CD4-positive, alpha-beta T cell treated with Interleukin-21 for 1 hour (primary cell): ENCODE data around the gene TAS1R3.

Experiments
- DNase-seq: peaks from one replicate; pipeline ENCODE4 v3.0.0-alpha.2; 2020

The TAS1R3 gene

GRCh38 chr1:1324524-1325287 lies 6.4 kb upstream of the TAS1R3 start, which contains the start of the genes CPTP and INTS11:
Gene CPTP (plus strand): TSS chr1:1324802. CDS start chr1:1326911, 2,109 bp downstream.
Gene INTS11 (minus strand): TSS chr1:1324660. CDS start chr1:1324608, 52 bp downstream.
- DNase-seq: peak; percentile 95

DNA sequence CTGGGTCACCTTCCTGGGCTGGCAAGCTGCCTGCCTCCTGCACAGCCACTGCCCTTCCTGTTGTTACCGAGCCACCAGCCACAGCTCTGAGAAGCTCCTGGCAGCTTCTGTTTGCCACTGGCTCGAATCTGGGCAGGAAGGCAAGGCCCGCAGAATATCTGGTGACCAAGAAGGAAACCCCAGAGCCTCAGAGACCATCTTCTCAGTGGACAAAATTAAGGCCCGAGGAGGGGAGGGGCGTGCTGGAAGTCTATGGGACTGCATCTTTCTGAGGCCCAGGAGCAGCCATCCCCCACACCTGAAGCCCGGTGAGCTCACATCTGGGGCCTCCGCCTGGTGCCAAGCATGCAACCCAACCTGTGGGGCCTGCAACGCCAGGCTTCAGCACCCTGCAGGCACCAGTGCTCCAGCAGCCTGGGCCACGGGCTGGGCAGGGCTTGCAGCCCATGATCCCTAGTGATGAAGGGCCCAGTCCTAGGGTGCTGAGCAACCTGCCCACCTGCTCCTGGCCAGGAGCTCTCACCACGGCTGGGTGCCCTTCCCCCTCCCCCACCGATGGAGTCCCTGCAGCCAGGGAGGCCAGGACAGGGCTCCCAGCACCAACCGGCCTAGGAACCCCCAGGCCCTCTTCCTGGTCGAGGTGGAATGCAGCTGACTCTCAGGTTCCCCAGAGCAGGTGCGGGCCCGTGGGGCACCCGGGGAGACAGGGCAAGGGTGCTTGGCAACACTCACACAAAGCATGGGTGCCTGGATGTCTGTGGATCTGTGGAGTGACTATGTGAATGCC lies 5.6 kb upstream of the TAS1R3 start:
- peak; percentile 24 for DNase-seq

- DNase-seq: no peak
These were observed 4.9 kb upstream of the TAS1R3 start for GRCh38 chr1:1326075-1326605.

- no peak for DNase-seq
These were observed 3.8 kb upstream of the TAS1R3 start for GRCh38 chr1:1327291-1327690.

- DNase-seq: no peak
These were observed 2.8 kb upstream of the TAS1R3 start for GRCh38 chr1:1328254-1328653.

GRCh38 chr1:1329304-1330210 lies 1.5 kb upstream of the TAS1R3 start:
- no peak for DNase-seq

- no peak for DNase-seq
These were observed 563 bp upstream of the TAS1R3 start for GRCh38 chr1:1330366-1331067.

DNA sequence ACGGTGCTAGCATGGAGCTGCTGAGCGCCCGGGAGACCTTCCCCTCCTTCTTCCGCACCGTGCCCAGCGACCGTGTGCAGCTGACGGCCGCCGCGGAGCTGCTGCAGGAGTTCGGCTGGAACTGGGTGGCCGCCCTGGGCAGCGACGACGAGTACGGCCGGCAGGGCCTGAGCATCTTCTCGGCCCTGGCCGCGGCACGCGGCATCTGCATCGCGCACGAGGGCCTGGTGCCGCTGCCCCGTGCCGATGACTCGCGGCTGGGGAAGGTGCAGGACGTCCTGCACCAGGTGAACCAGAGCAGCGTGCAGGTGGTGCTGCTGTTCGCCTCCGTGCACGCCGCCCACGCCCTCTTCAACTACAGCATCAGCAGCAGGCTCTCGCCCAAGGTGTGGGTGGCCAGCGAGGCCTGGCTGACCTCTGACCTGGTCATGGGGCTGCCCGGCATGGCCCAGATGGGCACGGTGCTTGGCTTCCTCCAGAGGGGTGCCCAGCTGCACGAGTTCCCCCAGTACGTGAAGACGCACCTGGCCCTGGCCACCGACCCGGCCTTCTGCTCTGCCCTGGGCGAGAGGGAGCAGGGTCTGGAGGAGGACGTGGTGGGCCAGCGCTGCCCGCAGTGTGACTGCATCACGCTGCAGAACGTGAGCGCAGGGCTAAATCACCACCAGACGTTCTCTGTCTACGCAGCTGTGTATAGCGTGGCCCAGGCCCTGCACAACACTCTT lies 1.1 kb downstream of the TAS1R3 start:
- no peak for DNase-seq

DNA sequence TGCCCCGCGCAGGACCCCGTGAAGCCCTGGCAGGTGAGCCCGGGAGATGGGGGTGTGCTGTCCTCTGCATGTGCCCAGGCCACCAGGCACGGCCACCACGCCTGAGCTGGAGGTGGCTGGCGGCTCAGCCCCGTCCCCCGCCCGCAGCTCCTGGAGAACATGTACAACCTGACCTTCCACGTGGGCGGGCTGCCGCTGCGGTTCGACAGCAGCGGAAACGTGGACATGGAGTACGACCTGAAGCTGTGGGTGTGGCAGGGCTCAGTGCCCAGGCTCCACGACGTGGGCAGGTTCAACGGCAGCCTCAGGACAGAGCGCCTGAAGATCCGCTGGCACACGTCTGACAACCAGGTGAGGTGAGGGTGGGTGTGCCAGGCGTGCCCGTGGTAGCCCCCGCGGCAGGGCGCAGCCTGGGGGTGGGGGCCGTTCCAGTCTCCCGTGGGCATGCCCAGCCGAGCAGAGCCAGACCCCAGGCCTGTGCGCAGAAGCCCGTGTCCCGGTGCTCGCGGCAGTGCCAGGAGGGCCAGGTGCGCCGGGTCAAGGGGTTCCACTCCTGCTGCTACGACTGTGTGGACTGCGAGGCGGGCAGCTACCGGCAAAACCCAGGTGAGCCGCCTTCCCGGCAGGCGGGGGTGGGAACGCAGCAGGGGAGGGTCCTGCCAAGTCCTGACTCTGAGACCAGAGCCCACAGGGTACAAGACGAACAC lies 1.8 kb downstream of the TAS1R3 start:
- no peak for DNase-seq

DNA sequence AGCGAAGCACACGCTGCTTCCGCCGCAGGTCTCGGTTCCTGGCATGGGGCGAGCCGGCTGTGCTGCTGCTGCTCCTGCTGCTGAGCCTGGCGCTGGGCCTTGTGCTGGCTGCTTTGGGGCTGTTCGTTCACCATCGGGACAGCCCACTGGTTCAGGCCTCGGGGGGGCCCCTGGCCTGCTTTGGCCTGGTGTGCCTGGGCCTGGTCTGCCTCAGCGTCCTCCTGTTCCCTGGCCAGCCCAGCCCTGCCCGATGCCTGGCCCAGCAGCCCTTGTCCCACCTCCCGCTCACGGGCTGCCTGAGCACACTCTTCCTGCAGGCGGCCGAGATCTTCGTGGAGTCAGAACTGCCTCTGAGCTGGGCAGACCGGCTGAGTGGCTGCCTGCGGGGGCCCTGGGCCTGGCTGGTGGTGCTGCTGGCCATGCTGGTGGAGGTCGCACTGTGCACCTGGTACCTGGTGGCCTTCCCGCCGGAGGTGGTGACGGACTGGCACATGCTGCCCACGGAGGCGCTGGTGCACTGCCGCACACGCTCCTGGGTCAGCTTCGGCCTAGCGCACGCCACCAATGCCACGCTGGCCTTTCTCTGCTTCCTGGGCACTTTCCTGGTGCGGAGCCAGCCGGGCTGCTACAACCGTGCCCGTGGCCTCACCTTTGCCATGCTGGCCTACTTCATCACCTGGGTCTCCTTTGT lies 2.6 kb downstream of the TAS1R3 start:
- DNase-seq: no peak

DNA sequence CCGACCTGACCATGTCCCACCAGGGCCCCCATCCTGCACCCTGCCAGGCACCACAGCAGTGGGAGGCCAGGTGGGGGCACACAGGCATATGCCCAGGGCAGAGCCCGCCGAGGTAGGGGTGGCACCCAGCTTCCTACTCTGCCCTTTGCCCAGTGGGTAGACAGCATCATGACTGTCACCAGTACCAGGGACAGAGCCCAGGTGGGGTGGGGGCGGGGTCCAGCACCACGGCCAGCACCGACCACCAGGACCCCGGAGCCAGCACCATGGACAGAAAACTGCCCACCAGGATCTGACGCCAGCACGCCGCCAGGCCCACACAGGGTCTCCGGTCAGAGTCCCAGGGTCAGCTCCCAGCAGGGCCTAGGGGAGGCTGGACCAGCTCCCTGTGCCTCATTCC lies 3.8 kb downstream of the TAS1R3 start:
- DNase-seq: no peak

GRCh38 chr1:1335283-1335682 lies 4.2 kb downstream of the TAS1R3 start:
- DNase-seq: no peak

- DNase-seq: no peak
These were observed 4.7 kb downstream of the TAS1R3 start for GRCh38 chr1:1335792-1336248.

DNA sequence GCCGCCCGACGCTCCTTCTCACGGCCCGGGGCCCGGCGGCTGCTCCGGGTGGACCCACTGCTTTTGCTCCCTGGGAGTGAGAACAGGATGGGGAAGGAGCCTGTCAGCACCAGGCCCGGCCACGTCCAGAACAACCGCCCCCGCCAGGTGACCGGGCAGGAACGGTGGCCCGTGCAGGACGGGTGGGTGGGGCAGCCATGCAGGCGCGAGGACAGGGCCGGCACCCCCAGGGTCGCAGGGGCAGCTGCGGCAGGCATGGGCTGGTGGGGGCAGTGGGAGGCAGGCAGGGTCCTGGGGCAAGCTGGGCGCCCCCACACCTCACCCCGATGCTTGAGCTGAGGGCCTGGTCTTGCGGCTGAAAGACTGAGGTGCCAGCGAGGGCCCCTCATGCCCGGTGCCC lies 5.4 kb downstream of the TAS1R3 start:
- DNase-seq: no peak

DNA sequence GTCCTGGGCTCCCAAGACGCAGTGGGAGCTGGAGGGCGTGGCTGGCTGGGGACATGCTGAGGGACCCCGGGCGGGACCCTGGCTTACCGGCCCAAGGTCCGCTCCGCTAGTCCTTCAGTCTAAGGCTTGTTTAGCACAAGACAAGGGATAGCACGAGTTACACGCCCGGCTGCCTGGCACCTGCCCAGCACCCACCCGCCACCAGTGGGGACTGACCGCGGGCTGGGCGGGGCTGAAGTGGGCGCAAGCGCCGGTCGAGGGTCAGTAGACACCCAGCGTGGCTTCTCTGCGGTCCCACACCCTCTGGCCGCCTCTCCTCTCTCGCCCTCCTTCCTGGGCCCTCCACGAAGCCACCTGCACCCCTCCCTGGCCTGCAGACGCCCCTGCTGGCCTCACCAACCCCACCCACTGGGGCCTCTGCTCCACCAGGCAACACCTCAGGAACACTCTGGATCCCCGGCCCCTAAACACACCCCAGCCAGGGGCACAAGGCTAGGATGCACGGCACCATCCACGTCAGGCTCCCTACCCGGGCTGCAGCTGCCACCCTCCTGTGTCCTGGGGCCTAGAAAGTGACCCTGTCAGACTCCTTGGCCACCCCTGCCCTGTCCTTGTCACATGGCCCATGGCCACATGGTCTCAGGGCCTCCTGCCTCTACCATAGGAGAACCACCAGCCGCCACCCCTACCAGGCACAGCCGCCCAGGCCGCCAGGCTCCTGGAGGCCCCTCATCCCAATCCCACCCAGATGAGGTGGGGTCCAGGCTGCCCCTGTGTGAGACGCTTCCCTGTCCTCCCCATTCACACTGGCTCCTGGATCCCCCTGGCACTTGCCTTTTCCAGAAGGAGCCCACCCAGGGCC lies 6.1 kb downstream of the TAS1R3 start:
- no peak for DNase-seq

- DNase-seq: peak; percentile 30
These were observed 6.7 kb downstream of the TAS1R3 start for GRCh38 chr1:1337793-1338147.

GRCh38 chr1:1338278-1338677 lies 7.2 kb downstream of the TAS1R3 start:
- no peak for DNase-seq

- no peak for DNase-seq
These were observed 9.1 kb downstream of the TAS1R3 start for GRCh38 chr1:1340185-1340584.
